ENCODE results near the gene PDGFB. TPM values are rescaled to one million over a fixed set of nuclear protein-coding genes. Genes with fewer than 3 reads are reported as not detected.

The PDGFB gene
- 0.05 TPM in 1 of 2 replicates, not detected in the other for total RNA-seq (2014; rRNA removed; shearing (Covaris generic))
- 0.18 and 0.28 TPM in 2 replicates for polyA plus RNA-seq (2015; cell fraction: cytosol; rRNA removed)
- not detected in 2 replicates for polyA plus RNA-seq (2015; cell fraction: nucleus; rRNA removed)

GRCh38 chr22:39244496-39245129 is at the start of gene PDGFB:
Gene PDGFB (minus strand): TSS chr22:39244982. CDS start chr22:39243963, 1,019 bp downstream.
- no peak for DNase-seq (ENCODE audit: low read depth, low spot score)
- in situ Hi-C loops (cut with HindIII; ENCODE audit: low pct_unique_long_range_greater_than_20kb, low sequenced_read_pairs) = no loop called here

- in situ Hi-C loops (cut with HindIII; ENCODE audit: low pct_unique_long_range_greater_than_20kb, low sequenced_read_pairs) = no loop called here
- no peak for DNase-seq (ENCODE audit: low read depth, low spot score)
Measured at GRCh38 chr22:39293766-39294368, 49.1 kb upstream of the PDGFB start.

GRCh38 chr22:39292561-39293074 is 47.8 kb upstream of the PDGFB start:
- in situ Hi-C loops (cut with HindIII; ENCODE audit: low pct_unique_long_range_greater_than_20kb, low sequenced_read_pairs) = no loop called here
- peak; percentile 58 for DNase-seq (ENCODE audit: low read depth, low spot score)

- no peak for DNase-seq (ENCODE audit: low read depth, low spot score)
- in situ Hi-C loops (cut with HindIII; ENCODE audit: low pct_unique_long_range_greater_than_20kb, low sequenced_read_pairs) = no loop called here
Measured at GRCh38 chr22:39292031-39292462, 47.3 kb upstream of the PDGFB start.

- DNase-seq (ENCODE audit: low read depth, low spot score) = no peak
- in situ Hi-C loops (cut with HindIII; ENCODE audit: low pct_unique_long_range_greater_than_20kb, low sequenced_read_pairs) = no loop called here
Measured at GRCh38 chr22:39291523-39291922, 46.7 kb upstream of the PDGFB start.

- in situ Hi-C loops (cut with HindIII; ENCODE audit: low pct_unique_long_range_greater_than_20kb, low sequenced_read_pairs) = no loop called here
- no peak for DNase-seq (ENCODE audit: low read depth, low spot score)
Measured at GRCh38 chr22:39290724-39291161, 46.0 kb upstream of the PDGFB start.

- no peak for DNase-seq (ENCODE audit: low read depth, low spot score)
- in situ Hi-C loops (cut with HindIII; ENCODE audit: low pct_unique_long_range_greater_than_20kb, low sequenced_read_pairs) = no loop called here
Measured at GRCh38 chr22:39289975-39290720, 45.4 kb upstream of the PDGFB start.

- in situ Hi-C loops (cut with HindIII; ENCODE audit: low pct_unique_long_range_greater_than_20kb, low sequenced_read_pairs) = no loop called here
Measured at GRCh38 chr22:39289533-39289932, 44.8 kb upstream of the PDGFB start.

GRCh38 chr22:39288135-39288898 is 43.5 kb upstream of the PDGFB start:
- no peak for DNase-seq (ENCODE audit: low read depth, low spot score)
- in situ Hi-C loops (cut with HindIII; ENCODE audit: low pct_unique_long_range_greater_than_20kb, low sequenced_read_pairs) = no loop called here

More at GRCh38 chr22:39289533-39289932, 44.8 kb upstream of the PDGFB start:
- no peak for DNase-seq (ENCODE audit: low read depth, low spot score)

GRCh38 chr22:39287076-39287725 is 42.4 kb upstream of the PDGFB start:
- in situ Hi-C loops (cut with HindIII; ENCODE audit: low pct_unique_long_range_greater_than_20kb, low sequenced_read_pairs) = no loop called here

GRCh38 chr22:39284983-39285382 is 40.2 kb upstream of the PDGFB start:
- in situ Hi-C loops (cut with HindIII; ENCODE audit: low pct_unique_long_range_greater_than_20kb, low sequenced_read_pairs) = no loop called here
- no peak for DNase-seq (ENCODE audit: low read depth, low spot score)

More at GRCh38 chr22:39287076-39287725, 42.4 kb upstream of the PDGFB start:
- DNase-seq (ENCODE audit: low read depth, low spot score) = no peak

- in situ Hi-C loops (cut with HindIII; ENCODE audit: low pct_unique_long_range_greater_than_20kb, low sequenced_read_pairs) = no loop called here
- DNase-seq (ENCODE audit: low read depth, low spot score) = no peak
Measured at GRCh38 chr22:39284142-39284980, 39.6 kb upstream of the PDGFB start.

- DNase-seq (ENCODE audit: low read depth, low spot score) = no peak
- in situ Hi-C loops (cut with HindIII; ENCODE audit: low pct_unique_long_range_greater_than_20kb, low sequenced_read_pairs) = no loop called here
Measured at GRCh38 chr22:39283322-39284141, 38.8 kb upstream of the PDGFB start.

- no peak for DNase-seq (ENCODE audit: low read depth, low spot score)
- in situ Hi-C loops (cut with HindIII; ENCODE audit: low pct_unique_long_range_greater_than_20kb, low sequenced_read_pairs) = no loop called here
Measured at GRCh38 chr22:39282645-39283321, 38.0 kb upstream of the PDGFB start.

- in situ Hi-C loops (cut with HindIII; ENCODE audit: low pct_unique_long_range_greater_than_20kb, low sequenced_read_pairs) = no loop called here
- DNase-seq (ENCODE audit: low read depth, low spot score) = no peak
Measured at GRCh38 chr22:39281126-39281525, 36.3 kb upstream of the PDGFB start.

Data from SK-MEL-5 (cell line).